Stimulated activated CD8-positive, alpha-beta memory T cell treated with anti-CD3 and anti-CD28 coated beads, Interleukin-15, amount 100 ng/mL, for 24 hours (primary cell): Measurements from ENCODE around the gene CREB3L2.
"Not testable (repeated sequence)": the region's sequence is repeated elsewhere in the genome, so short reads cannot be mapped to it uniquely, and the experiment has no call there.

ENCODE experiments used
- DNase-seq: peaks from one replicate; pipeline ENCODE4 v3.0.0-alpha.2; 2020; ENCODE audit warnings: low read depth

Gene CREB3L2

GRCh38 chr7:137931823-137932222, 70.1 kb downstream of the CREB3L2 start:
- DNase-seq: no peak

GRCh38 chr7:137930581-137930980, 71.3 kb downstream of the CREB3L2 start:
- no peak for DNase-seq

GRCh38 chr7:137928626-137929025, 73.3 kb downstream of the CREB3L2 start:
- no peak for DNase-seq

GRCh38 chr7:137927386-137927785, 74.5 kb downstream of the CREB3L2 start:
- DNase-seq: no peak

GRCh38 chr7:137926206-137926605, 75.7 kb downstream of the CREB3L2 start:
- not testable (repeated sequence) for DNase-seq

- no peak for DNase-seq
These were observed 76.1 kb downstream of the CREB3L2 start for GRCh38 chr7:137925754-137926153.

- DNase-seq: no peak
These were observed 76.8 kb downstream of the CREB3L2 start for GRCh38 chr7:137925091-137925490.

GRCh38 chr7:137923380-137923779, 78.5 kb downstream of the CREB3L2 start:
- no peak for DNase-seq

GRCh38 chr7:137920637-137921399, 81.1 kb downstream of the CREB3L2 start:
- no peak for DNase-seq

GRCh38 chr7:137919987-137920386, 81.9 kb downstream of the CREB3L2 start:
- DNase-seq: no peak

GRCh38 chr7:137916980-137917645, 84.8 kb downstream of the CREB3L2 start:
- no peak for DNase-seq

- no peak for DNase-seq
These were observed 85.3 kb downstream of the CREB3L2 start for GRCh38 chr7:137916564-137916963.

- no peak for DNase-seq
These were observed 86.6 kb downstream of the CREB3L2 start for GRCh38 chr7:137915266-137915665.

GRCh38 chr7:137913985-137914384, 87.9 kb downstream of the CREB3L2 start:
- no peak for DNase-seq

- no peak for DNase-seq
These were observed 92.8 kb downstream of the CREB3L2 start for GRCh38 chr7:137909042-137909441.

- DNase-seq: no peak
These were observed 93.8 kb downstream of the CREB3L2 start for GRCh38 chr7:137908106-137908505.

- DNase-seq: not testable (repeated sequence)
These were observed 95.2 kb downstream of the CREB3L2 start for GRCh38 chr7:137906636-137907035.

- DNase-seq: no peak
These were observed 97.1 kb downstream of the CREB3L2 start for GRCh38 chr7:137904833-137905232.

- peak; percentile 6 for DNase-seq
These were observed 98.3 kb downstream of the CREB3L2 start for GRCh38 chr7:137903382-137904169.

GRCh38 chr7:137900137-137900536, 101.7 kb downstream of the CREB3L2 start:
- no peak for DNase-seq

GRCh38 chr7:137898839-137899721, 102.8 kb downstream of the CREB3L2 start:
- peak; percentile 42 for DNase-seq
